SK-N-MC (cell line): ENCODE results near the gene PHLDA1.

Experiments used
- EZH2 ChIP-seq: fragments of 200-600 bp; sonication (generic); IDR thresholded peaks from one replicate; pipeline ENCODE4 v1.6.1; 2017; ENCODE audit warnings: antibody characterized with exemption
- POLR2AphosphoS5 ChIP-seq: IDR thresholded peaks from 2 replicates; pipeline ENCODE4 v1.6.1; 2012; ENCODE audit warnings: mild to moderate bottlenecking, low read depth, low read length, borderline replicate concordance

- no peak for TF ChIP-seq EZH2
- TF ChIP-seq POLR2AphosphoS5: no peak
Observed at GRCh38 chr12:76080017-76080728, 48.6 kb upstream of the PHLDA1 start.
